ENCODE data around the gene ZNF451.

- no peak for TF ChIP-seq POLR2A (IDR thresholded peaks at IDR 0.05)
- no peak for TF ChIP-seq CTCF (IDR thresholded peaks at IDR 0.05)
- TF ChIP-seq POLR2AphosphoS5 (IDR thresholded peaks at IDR 0.05), result no peak
- no peak for TF ChIP-seq EP300 (IDR thresholded peaks at IDR 0.05)
These were observed 84.5 kb downstream of the ZNF451 start for GRCh38 chr6:57174511-57174907.

All from upper lobe of left lung (tissue), 4 donors.